Measurements from ENCODE around the gene CACNA2D3.

CACNA2D3 gene

GRCh38 chr3:55085231-55085630 lies 962.9 kb downstream of the CACNA2D3 start:
- H3K4me3 ChIP-seq (ENCODE audit: low read depth, low read length) = no peak overlapping the region
- no peak for TF ChIP-seq CTCF (IDR thresholded peaks at IDR 0.05; ENCODE audit: insufficient read depth, low read depth, low read length, missing control alignments)
- DNase-seq (ENCODE audit: low read depth) = no peak

- TF ChIP-seq CTCF (IDR thresholded peaks at IDR 0.05; ENCODE audit: insufficient read depth, low read depth, low read length, missing control alignments) = no peak
- DNase-seq (ENCODE audit: low read depth) = no peak
- no peak overlapping the region for H3K4me3 ChIP-seq (ENCODE audit: low read depth, low read length)
Observed at GRCh38 chr3:55089211-55089610, 966.9 kb downstream of the CACNA2D3 start.

GRCh38 chr3:55090291-55090690 lies 967.9 kb downstream of the CACNA2D3 start:
- no peak overlapping the region for H3K4me3 ChIP-seq (ENCODE audit: low read depth, low read length)
- no peak for DNase-seq (ENCODE audit: low read depth)
- no peak for TF ChIP-seq CTCF (IDR thresholded peaks at IDR 0.05; ENCODE audit: insufficient read depth, low read depth, low read length, missing control alignments)

- TF ChIP-seq CTCF (IDR thresholded peaks at IDR 0.05; ENCODE audit: insufficient read depth, low read depth, low read length, missing control alignments) = no peak
- DNase-seq (ENCODE audit: low read depth) = no peak
- H3K4me3 ChIP-seq (ENCODE audit: low read depth, low read length) = no peak overlapping the region
Observed at GRCh38 chr3:55090746-55091145, 968.4 kb downstream of the CACNA2D3 start.

- H3K4me3 ChIP-seq (ENCODE audit: low read depth, low read length) = no peak overlapping the region
- TF ChIP-seq CTCF (IDR thresholded peaks at IDR 0.05; ENCODE audit: insufficient read depth, low read depth, low read length, missing control alignments) = no peak
- DNase-seq (ENCODE audit: low read depth) = no peak
Observed at GRCh38 chr3:55091381-55092225, 969.3 kb downstream of the CACNA2D3 start.

GRCh38 chr3:55094676-55095075 lies 972.3 kb downstream of the CACNA2D3 start:
- DNase-seq (ENCODE audit: low read depth) = no peak
- no peak overlapping the region for H3K4me3 ChIP-seq (ENCODE audit: low read depth, low read length)
- TF ChIP-seq CTCF (IDR thresholded peaks at IDR 0.05; ENCODE audit: insufficient read depth, low read depth, low read length, missing control alignments) = no peak

GRCh38 chr3:55097441-55097840 lies 975.1 kb downstream of the CACNA2D3 start:
- no peak for DNase-seq (ENCODE audit: low read depth)
- H3K4me3 ChIP-seq (ENCODE audit: low read depth, low read length) = no peak overlapping the region
- no peak for TF ChIP-seq CTCF (IDR thresholded peaks at IDR 0.05; ENCODE audit: insufficient read depth, low read depth, low read length, missing control alignments)
